ENCODE data around the gene ADCY4. TPM values are rescaled to one million over a fixed set of nuclear protein-coding genes. Genes with fewer than 3 reads are reported as not detected.

The ADCY4 gene
- total and polyA plus RNA-seq, 10 of the 15 experiments (the other 5 are each of a cell fraction or from before 2014, with no cell fraction given): 0.05 to 0.87 (median 0.21) TPM; not detected in 1

DNA sequence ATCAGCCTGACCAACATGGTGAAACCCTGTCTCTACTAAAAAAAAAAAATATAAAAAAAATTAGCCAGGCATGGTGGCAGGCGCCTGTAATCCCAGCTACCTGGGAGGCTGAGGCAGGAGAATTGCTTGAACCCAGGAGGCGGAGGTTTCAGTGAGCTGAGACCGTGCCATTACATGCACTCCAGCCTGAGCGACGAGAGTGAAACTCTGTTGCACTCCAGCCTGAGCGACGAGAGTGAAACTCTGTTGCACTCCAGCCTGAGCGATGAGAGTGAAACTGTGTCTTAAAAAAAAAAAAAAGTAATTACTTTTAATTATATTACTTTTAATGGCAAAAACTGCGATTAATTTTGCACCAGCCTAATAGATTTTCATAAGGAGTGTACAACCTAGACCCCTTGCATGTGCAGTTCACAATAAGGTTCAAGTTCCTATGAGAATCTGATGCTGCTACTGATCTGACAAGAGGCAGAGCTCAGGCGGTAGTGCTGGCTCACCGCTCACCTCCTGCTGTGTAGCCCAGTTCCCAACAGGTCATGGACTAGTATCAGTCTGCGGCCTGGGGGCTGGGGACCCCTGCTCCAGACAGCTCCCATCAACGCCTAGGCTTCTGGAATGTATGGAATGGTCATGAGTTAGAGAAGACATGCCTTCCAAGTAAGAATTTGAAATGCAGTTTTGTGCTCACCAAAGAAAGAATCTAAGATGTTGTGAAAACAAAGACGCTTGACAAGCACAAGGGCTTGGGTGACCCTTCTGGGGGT lies 13.5 kb downstream of the ADCY4 start (continued):
- TF ChIP-seq SMC3 (IDR thresholded peaks at IDR 0.05; ENCODE audit: borderline replicate concordance, low read length) (no peak), SUZ12 (IDR thresholded peaks at IDR 0.05; ENCODE audit: unreplicated experiment) (no peak), NR2C2 (IDR thresholded peaks at IDR 0.05; ENCODE audit: borderline replicate concordance, control insufficient read depth, insufficient read length, low read depth) (no peak), CREM (IDR thresholded peaks at IDR 0.05; ENCODE audit: low read depth) (no peak), CHD2 (IDR thresholded peaks at IDR 0.05; ENCODE audit: borderline replicate concordance, low read depth, low read length) (no peak), NRF1 (conservative IDR thresholded peaks at IDR 0.05; ENCODE audit: low read depth, low read length) (no peak), ZZZ3 (IDR thresholded peaks at IDR 0.05; ENCODE audit: control insufficient read depth, insufficient read length, low read depth) (no peak)
- TF ChIP-seq, protein P1, sequence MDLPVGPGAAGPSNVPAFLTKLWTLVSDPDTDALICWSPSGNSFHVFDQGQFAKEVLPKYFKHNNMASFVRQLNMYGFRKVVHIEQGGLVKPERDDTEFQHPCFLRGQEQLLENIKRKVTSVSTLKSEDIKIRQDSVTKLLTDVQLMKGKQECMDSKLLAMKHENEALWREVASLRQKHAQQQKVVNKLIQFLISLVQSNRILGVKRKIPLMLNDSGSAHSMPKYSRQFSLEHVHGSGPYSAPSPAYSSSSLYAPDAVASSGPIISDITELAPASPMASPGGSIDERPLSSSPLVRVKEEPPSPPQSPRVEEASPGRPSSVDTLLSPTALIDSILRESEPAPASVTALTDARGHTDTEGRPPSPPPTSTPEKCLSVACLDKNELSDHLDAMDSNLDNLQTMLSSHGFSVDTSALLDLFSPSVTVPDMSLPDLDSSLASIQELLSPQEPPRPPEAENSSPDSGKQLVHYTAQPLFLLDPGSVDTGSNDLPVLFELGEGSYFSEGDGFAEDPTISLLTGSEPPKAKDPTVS (IDR thresholded peaks at IDR 0.05; ENCODE audit: low read depth, low read length): no peak
- TF ChIP-seq, protein P2, sequence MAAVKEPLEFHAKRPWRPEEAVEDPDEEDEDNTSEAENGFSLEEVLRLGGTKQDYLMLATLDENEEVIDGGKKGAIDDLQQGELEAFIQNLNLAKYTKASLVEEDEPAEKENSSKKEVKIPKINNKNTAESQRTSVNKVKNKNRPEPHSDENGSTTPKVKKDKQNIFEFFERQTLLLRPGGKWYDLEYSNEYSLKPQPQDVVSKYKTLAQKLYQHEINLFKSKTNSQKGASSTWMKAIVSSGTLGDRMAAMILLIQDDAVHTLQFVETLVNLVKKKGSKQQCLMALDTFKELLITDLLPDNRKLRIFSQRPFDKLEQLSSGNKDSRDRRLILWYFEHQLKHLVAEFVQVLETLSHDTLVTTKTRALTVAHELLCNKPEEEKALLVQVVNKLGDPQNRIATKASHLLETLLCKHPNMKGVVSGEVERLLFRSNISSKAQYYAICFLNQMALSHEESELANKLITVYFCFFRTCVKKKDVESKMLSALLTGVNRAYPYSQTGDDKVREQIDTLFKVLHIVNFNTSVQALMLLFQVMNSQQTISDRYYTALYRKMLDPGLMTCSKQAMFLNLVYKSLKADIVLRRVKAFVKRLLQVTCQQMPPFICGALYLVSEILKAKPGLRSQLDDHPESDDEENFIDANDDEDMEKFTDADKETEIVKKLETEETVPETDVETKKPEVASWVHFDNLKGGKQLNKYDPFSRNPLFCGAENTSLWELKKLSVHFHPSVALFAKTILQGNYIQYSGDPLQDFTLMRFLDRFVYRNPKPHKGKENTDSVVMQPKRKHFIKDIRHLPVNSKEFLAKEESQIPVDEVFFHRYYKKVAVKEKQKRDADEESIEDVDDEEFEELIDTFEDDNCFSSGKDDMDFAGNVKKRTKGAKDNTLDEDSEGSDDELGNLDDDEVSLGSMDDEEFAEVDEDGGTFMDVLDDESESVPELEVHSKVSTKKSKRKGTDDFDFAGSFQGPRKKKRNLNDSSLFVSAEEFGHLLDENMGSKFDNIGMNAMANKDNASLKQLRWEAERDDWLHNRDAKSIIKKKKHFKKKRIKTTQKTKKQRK (IDR thresholded peaks at IDR 0.05; ENCODE audit: low read depth, low read length): no peak
